Bronchial epithelial cell (primary cell): ENCODE results near the gene HOXC10. TPM values are rescaled to one million over a fixed set of nuclear protein-coding genes. Genes with fewer than 3 reads are reported as not detected.

Source experiments
- DNase-seq: peaks from one replicate; pipeline ENCODE4 v3.0.0-alpha.2; 2010; ENCODE audit warnings: low read depth
- FAIRE-seq: peaks from 2 replicates; lab custom pipeline; 2011; peaks lifted over from hg19 to GRCh38; lab: Jason Lieb, UNC
- H3K27me3 ChIP-seq: 2 replicates; pipeline ENCODE4 v1.5.1; 2011; ENCODE audit warnings: low read length; ENCODE audit not compliant: control insufficient read depth, insufficient read depth
- H3K36me3 ChIP-seq: 2 replicates; pipeline ENCODE4 v1.5.1; 2011; ENCODE audit warnings: low read length; ENCODE audit not compliant: control insufficient read depth, insufficient read depth
- H3K4me3 ChIP-seq: 2 replicates; pipeline ENCODE4 v1.5.1; 2011; ENCODE audit warnings: mild to moderate bottlenecking, low read depth, low read length, control low read depth
- total RNA-seq: library from RNA; depleted of rRNA; stranded (reverse); fragments of >200 nt; gene quantifications from 2 replicates; pipeline ENCODE4 v1.2.1, GENCODE V29; 2014
- TF ChIP-seq, protein P1 (sequence below): IDR thresholded peaks from 2 replicates; pipeline ENCODE4 v1.5.1; 2011; ENCODE audit warnings: mild to moderate bottlenecking, moderate library complexity, low read length, control low read depth, inconsistent platforms; ENCODE audit not compliant: insufficient read depth, severe bottlenecking

The HOXC10 gene
- total RNA-seq, 1 donor from 2014 or later: not detected

DNA sequence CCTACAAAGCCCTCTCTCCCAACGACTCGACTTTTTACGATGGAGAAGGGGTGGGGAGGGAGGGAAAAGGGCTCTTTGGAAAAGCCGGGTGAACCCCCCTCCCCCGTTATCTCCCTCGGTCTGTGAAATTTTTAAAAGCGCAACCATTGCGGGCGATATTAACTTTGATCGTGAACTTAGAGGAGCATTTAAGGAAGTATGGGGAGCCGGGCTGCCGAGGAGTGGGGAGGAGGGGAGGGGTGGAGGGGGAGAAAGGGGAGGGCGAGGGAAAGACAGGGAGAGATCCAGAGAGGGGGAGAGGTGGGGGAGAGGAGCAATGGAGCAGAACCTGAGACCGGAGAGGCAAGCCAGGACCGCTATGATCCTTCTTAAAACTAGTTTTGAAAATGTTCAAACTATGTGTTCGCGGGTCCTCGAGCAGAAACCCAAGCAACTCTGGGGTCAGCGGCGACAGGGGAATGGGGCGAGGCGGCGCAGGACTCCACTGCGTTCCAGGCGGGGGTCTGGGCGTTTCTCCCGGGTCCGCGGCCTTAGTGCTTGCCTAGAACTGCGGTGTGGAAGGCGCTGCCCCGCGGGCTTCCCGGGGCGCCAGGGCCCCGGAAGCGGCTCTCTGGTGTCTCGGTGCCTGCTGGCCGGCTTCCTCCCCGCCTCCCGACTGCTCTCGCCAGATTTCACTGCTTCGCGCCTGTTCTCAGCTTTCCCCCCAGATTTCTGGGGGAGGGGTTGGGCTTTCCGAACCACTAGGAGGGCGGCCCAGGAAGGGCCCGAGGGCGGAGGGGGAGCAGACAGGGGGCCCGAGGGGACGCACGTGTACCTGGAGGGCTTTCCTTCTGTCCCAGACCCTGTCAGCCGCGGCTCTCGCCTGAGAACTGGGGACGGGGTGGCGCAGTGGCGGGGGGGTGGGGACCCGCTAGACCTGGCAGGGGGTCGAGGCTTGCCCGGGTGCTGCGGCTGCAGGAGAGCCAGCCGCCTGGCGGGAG lies 10.6 kb upstream of the HOXC10 start, which contains the start of gene HOTAIR:
TSS of gene HOTAIR (minus strand) at position 871 of the 980 bp plus-strand sequence.
- DNase-seq: no peak
- no peak within 1 kb of the TSS for H3K4me3 ChIP-seq
- no peaks in the 10 kb centered on the region for H3K36me3 ChIP-seq
- TF ChIP-seq, protein P1, sequence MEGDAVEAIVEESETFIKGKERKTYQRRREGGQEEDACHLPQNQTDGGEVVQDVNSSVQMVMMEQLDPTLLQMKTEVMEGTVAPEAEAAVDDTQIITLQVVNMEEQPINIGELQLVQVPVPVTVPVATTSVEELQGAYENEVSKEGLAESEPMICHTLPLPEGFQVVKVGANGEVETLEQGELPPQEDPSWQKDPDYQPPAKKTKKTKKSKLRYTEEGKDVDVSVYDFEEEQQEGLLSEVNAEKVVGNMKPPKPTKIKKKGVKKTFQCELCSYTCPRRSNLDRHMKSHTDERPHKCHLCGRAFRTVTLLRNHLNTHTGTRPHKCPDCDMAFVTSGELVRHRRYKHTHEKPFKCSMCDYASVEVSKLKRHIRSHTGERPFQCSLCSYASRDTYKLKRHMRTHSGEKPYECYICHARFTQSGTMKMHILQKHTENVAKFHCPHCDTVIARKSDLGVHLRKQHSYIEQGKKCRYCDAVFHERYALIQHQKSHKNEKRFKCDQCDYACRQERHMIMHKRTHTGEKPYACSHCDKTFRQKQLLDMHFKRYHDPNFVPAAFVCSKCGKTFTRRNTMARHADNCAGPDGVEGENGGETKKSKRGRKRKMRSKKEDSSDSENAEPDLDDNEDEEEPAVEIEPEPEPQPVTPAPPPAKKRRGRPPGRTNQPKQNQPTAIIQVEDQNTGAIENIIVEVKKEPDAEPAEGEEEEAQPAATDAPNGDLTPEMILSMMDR: no peak
- H3K27me3 ChIP-seq: peaks cover 87% of the 10 kb centered on the region
- no peak for FAIRE-seq

DNA sequence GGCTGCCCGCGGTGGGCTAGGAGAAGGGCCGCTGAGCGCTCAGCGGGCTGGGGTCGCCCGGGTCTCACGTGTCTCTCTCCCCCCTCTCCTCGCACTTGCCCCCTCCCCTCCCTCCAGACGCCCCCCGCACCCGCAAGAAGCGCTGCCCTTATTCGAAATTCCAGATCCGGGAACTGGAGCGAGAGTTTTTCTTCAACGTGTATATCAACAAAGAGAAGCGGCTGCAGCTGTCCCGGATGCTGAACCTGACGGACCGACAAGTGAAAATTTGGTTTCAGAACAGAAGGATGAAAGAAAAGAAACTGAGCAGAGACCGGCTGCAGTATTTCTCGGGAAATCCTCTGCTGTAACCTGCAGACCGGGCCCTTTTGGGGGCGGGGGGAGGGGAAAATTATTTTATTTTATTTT lies 9.9 kb upstream of the HOXC10 start:
- H3K27me3 ChIP-seq: peaks cover 85% of the 10 kb centered on the region
- H3K36me3 ChIP-seq: no peaks in the 10 kb centered on the region
- no peak for FAIRE-seq

DNA sequence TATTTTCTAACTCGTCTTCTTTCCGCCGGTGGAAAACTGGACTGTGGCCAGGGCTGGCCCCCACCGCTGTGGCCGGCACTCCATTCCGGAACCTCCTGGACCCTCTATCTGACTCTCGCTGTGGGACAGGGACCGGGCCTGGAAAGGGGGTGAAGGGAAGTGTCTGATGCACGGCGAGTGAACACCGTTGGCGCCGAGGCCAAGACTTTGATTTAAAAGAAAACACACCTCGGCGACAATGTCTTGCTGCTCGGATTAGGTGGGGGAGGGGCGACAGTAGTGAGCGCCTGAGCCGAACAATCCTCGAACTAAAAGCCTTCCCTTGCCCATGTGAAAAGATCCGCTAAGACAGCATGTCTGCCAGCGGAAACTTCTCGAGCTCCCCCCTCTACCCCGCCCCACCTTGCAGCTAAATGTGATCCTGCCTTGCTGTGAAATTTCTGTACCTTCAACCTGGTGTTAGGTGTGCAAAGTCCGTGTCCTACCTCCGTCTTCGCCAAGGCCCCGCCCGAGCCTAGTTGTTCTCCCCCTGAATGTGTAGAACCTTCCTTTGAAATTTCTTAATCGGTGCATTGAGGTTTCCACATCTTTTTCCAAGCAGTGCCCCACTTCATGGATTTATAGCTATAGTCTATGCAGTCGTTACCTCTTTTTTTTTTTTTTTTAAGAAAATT lies 9.3 kb upstream of the HOXC10 start:
- TF ChIP-seq, protein P1: no peak
- FAIRE-seq (no peak), DNase-seq (no peak)
- H3K36me3 ChIP-seq: no peaks in the 10 kb centered on the region
- peaks cover 83% of the 10 kb centered on the region for H3K27me3 ChIP-seq
- H3K4me3 ChIP-seq: no peak overlapping the region

More for the DNA sequence above, 9.9 kb upstream of the HOXC10 start:
- no peak overlapping the region for H3K4me3 ChIP-seq
- TF ChIP-seq, protein P1: no peak
- no peak for DNase-seq

DNA sequence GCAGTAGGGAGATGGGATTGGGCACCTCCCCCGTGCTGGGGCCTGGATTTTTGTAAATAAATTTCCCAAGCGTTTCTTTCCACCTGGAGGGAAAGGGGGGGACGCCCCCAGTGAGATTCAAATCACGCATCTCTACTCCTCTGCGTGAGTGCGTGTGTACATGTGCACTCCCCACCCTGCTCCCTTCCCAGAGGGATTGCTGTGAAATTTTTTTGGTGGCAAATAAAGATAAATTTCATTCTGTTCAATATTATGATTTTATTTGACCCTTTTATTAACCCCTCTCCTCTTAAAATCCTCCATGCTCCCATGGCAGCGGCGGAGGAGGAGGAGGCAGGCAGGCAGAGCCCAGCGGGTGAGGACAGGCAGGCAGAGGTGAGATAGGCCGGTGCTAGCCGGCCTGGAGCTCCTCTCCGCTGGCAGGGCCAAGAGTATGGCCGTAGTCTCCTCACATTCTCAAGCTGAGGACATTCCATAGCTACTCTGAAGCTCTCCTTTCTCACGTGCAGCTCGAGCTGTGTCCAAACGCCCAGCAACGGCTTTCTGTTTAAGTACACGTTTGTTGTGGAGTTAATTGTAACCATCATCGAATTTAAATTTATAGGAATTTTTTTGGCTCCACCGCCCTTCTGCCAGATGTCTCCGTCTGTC lies 8.6 kb upstream of the HOXC10 start:
- TF ChIP-seq, protein P1: no peak
- FAIRE-seq: no peak

DNA sequence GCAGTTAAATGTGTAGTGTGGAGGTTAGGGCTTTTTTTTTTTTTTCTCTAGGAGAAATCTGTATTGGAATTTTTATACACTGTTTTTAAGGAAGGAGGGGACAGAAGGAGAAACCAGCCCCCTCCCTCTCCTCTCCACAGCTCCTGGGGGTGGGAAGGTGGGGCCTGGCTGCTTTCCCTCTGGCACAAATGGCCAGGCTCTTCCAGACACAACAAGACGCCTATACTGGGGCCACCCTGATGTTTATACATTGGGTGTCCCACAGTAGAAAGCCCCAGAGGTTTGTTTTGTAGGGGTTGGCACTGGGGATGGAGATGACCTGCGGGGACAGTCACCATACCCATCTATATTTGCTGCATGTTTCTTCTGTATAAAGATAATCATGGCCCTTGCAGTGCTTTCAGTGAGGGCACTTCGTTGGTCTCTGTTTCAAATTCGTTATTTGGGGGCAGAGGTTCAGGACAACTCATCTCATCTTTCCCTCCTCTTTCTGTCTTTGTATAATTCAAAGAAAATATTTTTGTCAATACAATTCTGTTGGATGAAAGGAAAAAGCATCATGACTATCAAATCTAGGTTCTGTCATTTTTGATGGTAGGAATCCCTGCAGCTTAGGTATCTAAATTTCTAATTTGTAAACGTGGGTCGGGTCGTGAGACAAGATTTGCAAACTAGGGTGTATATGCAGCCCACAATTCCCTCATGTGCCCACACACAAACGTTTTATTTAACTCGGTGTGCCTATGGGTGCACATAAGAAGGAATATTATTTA lies 7.9 kb upstream of the HOXC10 start:
- no peak overlapping the region for H3K4me3 ChIP-seq
- no peaks in the 10 kb centered on the region for H3K36me3 ChIP-seq
- no peak for DNase-seq
- TF ChIP-seq, protein P1: no peak
- FAIRE-seq: no peak
- peaks cover 82% of the 10 kb centered on the region for H3K27me3 ChIP-seq

More for the DNA sequence above, 8.6 kb upstream of the HOXC10 start:
- H3K4me3 ChIP-seq: no peak overlapping the region
- H3K27me3 ChIP-seq: peaks cover 82% of the 10 kb centered on the region
- H3K36me3 ChIP-seq: no peaks in the 10 kb centered on the region
- no peak for DNase-seq
